SK-N-SH (cell line): Measurements from ENCODE around the gene LCE3A.

Experiments
- GATA2 ChIP-seq: sonication (generic); formaldehyde crosslinking; IDR thresholded peaks from 2 replicates; pipeline ENCODE4 v1.5.0; 2020; ENCODE audit warnings: mild to moderate bottlenecking, missing genetic modification reagents
- JUND ChIP-seq: IDR thresholded peaks from 2 replicates; pipeline ENCODE4 v1.4.0; 2012
- POLR2AphosphoS5 ChIP-seq: IDR thresholded peaks from 2 replicates; pipeline ENCODE4 v1.6.1; 2012; ENCODE audit warnings: low read depth, low read length
- RAD21 ChIP-seq: IDR thresholded peaks from 2 replicates; pipeline ENCODE4 v1.6.1; 2012; ENCODE audit warnings: mild to moderate bottlenecking, low read length
- SMC3 ChIP-seq: IDR thresholded peaks from 2 replicates; pipeline ENCODE4 v1.6.1; 2012; ENCODE audit warnings: low read depth, low read length, improper control_type of control experiment
- TF ChIP-seq, protein P1 (sequence below): fragments of 200-600 bp; sonication (generic); IDR thresholded peaks from 2 replicates; pipeline ENCODE4 v1.6.1; 2017; ENCODE audit warnings: antibody characterized with exemption, mild to moderate bottlenecking, moderate library complexity
- TF ChIP-seq, protein P2 (sequence below): IDR thresholded peaks from 2 replicates; pipeline ENCODE4; 2012
- TF ChIP-seq, protein P3 (sequence below): IDR thresholded peaks from 2 replicates; pipeline ENCODE4 v1.4.0; 2012; ENCODE audit warnings: low read depth, borderline replicate concordance
- TF ChIP-seq, protein P4 (sequence below): IDR thresholded peaks from 2 replicates; pipeline ENCODE4 v1.4.0; 2012; ENCODE audit warnings: low read depth

DNA sequence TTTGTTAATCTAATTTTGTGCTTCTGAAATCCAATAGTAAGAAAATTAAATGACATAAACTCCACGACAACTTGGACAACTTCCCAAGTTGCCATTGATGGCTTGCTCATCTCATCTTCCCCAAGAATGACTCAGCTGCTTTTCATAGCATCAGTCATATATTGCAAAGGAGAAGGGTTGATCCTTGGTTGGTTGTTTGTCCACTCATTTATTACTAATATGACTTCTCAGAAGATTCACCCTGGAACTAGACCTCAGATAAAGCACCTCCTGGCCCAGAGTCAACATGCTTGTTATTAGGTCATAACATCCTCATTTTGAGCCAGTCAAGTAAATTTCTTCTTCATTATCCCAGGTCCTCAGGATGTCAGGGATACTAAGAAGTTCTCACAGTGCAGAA is 40.3 kb downstream of the LCE3A start:
- TF ChIP-seq POLR2AphosphoS5, result no peak
- TF ChIP-seq, protein P1, sequence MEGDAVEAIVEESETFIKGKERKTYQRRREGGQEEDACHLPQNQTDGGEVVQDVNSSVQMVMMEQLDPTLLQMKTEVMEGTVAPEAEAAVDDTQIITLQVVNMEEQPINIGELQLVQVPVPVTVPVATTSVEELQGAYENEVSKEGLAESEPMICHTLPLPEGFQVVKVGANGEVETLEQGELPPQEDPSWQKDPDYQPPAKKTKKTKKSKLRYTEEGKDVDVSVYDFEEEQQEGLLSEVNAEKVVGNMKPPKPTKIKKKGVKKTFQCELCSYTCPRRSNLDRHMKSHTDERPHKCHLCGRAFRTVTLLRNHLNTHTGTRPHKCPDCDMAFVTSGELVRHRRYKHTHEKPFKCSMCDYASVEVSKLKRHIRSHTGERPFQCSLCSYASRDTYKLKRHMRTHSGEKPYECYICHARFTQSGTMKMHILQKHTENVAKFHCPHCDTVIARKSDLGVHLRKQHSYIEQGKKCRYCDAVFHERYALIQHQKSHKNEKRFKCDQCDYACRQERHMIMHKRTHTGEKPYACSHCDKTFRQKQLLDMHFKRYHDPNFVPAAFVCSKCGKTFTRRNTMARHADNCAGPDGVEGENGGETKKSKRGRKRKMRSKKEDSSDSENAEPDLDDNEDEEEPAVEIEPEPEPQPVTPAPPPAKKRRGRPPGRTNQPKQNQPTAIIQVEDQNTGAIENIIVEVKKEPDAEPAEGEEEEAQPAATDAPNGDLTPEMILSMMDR, result no peak
- TF ChIP-seq, protein P2, sequence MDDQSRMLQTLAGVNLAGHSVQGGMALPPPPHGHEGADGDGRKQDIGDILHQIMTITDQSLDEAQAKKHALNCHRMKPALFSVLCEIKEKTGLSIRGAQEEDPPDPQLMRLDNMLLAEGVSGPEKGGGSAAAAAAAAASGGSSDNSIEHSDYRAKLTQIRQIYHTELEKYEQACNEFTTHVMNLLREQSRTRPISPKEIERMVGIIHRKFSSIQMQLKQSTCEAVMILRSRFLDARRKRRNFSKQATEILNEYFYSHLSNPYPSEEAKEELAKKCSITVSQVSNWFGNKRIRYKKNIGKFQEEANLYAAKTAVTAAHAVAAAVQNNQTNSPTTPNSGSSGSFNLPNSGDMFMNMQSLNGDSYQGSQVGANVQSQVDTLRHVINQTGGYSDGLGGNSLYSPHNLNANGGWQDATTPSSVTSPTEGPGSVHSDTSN, result no peak
- no peak for TF ChIP-seq JUND
- no peak for TF ChIP-seq RAD21
- TF ChIP-seq, protein P3, sequence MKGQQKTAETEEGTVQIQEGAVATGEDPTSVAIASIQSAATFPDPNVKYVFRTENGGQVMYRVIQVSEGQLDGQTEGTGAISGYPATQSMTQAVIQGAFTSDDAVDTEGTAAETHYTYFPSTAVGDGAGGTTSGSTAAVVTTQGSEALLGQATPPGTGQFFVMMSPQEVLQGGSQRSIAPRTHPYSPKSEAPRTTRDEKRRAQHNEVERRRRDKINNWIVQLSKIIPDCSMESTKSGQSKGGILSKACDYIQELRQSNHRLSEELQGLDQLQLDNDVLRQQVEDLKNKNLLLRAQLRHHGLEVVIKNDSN, result no peak
- TF ChIP-seq, protein P4, sequence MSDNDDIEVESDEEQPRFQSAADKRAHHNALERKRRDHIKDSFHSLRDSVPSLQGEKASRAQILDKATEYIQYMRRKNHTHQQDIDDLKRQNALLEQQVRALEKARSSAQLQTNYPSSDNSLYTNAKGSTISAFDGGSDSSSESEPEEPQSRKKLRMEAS, result no peak
- TF ChIP-seq SMC3, result no peak
- no peak for TF ChIP-seq GATA2 (CRISPR knock-in tag)
